ENCODE data around the gene AMN.

DNA sequence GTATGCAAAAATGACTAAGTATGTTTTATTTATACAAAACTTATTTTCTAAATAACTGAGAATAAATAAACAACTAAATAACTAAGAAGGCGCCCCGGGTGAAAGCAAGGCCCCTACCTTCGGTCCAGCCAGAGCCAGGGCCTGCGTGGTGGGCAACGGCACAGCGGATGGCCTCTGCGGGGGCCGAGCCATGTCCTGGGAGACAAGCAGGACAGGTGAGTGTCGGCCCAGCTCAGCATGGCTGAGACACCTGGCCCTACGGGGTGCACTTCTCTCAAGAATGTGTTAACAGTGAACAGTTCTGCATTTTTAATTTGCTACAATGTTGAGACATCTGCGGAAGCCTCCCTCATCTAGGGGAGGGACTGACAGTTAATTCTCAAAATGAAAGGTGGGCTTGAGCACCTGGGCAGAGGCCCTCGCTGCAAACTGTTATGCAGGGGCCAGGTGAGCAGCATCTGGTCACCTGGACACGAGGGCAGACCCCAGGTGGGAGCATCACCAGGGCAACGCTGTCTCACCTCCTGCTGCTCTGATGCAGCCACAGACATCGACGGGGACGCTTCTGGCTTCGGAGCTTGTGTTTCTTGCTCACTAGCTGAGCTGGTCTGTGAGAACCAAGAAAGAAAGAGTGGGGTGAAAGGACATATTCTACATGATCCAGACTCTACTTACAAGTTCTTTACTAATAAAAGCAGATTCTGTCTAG is 31.8 kb downstream of the AMN start:
- TF ChIP-seq, protein P1, sequence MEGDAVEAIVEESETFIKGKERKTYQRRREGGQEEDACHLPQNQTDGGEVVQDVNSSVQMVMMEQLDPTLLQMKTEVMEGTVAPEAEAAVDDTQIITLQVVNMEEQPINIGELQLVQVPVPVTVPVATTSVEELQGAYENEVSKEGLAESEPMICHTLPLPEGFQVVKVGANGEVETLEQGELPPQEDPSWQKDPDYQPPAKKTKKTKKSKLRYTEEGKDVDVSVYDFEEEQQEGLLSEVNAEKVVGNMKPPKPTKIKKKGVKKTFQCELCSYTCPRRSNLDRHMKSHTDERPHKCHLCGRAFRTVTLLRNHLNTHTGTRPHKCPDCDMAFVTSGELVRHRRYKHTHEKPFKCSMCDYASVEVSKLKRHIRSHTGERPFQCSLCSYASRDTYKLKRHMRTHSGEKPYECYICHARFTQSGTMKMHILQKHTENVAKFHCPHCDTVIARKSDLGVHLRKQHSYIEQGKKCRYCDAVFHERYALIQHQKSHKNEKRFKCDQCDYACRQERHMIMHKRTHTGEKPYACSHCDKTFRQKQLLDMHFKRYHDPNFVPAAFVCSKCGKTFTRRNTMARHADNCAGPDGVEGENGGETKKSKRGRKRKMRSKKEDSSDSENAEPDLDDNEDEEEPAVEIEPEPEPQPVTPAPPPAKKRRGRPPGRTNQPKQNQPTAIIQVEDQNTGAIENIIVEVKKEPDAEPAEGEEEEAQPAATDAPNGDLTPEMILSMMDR (IDR thresholded peaks at IDR 0.05): no peak
- TF ChIP-seq POLR2A (IDR thresholded peaks at IDR 0.05): no peak
